IMR-90 (cell line): ENCODE data around the gene FLT1. TPM values are rescaled to one million over a fixed set of nuclear protein-coding genes. Genes with fewer than 3 reads are reported as not detected.
A peak's percentile ranks its signal among the peaks of the same experiment; 100 is the strongest.

Experiments used
- ATAC-seq: fragments of 200-7000 bp; cut with Tn5 transposase; 2 replicates; pipeline ENCODE4 v1.9.1; 2020; ENCODE audit warnings: low read depth, mild to moderate bottlenecking, moderate library complexity
- BruUV-seq: library from RNA; stranded (reverse); fragments of 400-500 nt; replicated peaks from 2 replicates; lab custom pipeline; 2021; lab: Mats Ljungman, UMichigan
- CTCF ChIA-PET: fragments of 300-600 bp; formaldehyde crosslinking; extraction: SDS; loops from one replicate; lab custom pipeline; 2021; ENCODE audit warnings: antibody characterized with exemption; lab: Yijun Ruan, JAX
- POLR2A ChIA-PET: fragments of 300-600 bp; sonication (Branson Sonifier 250); formaldehyde crosslinking; loops from one replicate; lab custom pipeline; 2022; ENCODE audit warnings: antibody characterized with exemption; ENCODE audit not compliant: unreplicated experiment; lab: Charles Lee
- DNase-seq: peaks from one replicate; pipeline ENCODE4 v3.0.0; 2013
- H2AFZ ChIP-seq: replicated peaks from 2 replicates; pipeline ENCODE3; 2013; ENCODE audit warnings: low read length, mild to moderate bottlenecking; ENCODE audit not compliant: poor library complexity
- H2AK5ac ChIP-seq: 2 replicates; pipeline ENCODE4 v1.6.1; 2013; ENCODE audit warnings: low read depth, low read length, inconsistent platforms
- H2AK9ac ChIP-seq: replicated peaks from 2 replicates; pipeline ENCODE3; 2013; ENCODE audit warnings: mild to moderate bottlenecking, low read depth, low read length, moderate library complexity; ENCODE audit not compliant: poor library complexity
- H2BK120ac ChIP-seq: 2 replicates; pipeline ENCODE4 v1.6.1; 2013; ENCODE audit warnings: low read depth, low read length, inconsistent platforms
- H2BK15ac ChIP-seq: 3 replicates; pipeline ENCODE4 v1.6.1; 2013; ENCODE audit warnings: low read depth, low read length, inconsistent platforms
- H2BK20ac ChIP-seq: 2 replicates; pipeline ENCODE4 v1.6.1; 2013; ENCODE audit warnings: low read depth, mild to moderate bottlenecking, inconsistent platforms, low read length, moderate library complexity
- H2BK5ac ChIP-seq: 2 replicates; pipeline ENCODE4 v1.6.1; 2013; ENCODE audit warnings: mild to moderate bottlenecking, low read depth, low read length, inconsistent platforms; ENCODE audit not compliant: poor library complexity, severe bottlenecking
- H3K14ac ChIP-seq: replicated peaks from 2 replicates; pipeline ENCODE4 v1.6.1; 2013; ENCODE audit warnings: low read depth, low read length, inconsistent platforms
- H3K18ac ChIP-seq: 2 replicates; pipeline ENCODE4 v1.6.1; 2013; ENCODE audit warnings: low read depth, low read length, control low read depth
- H3K23ac ChIP-seq: 2 replicates; pipeline ENCODE4 v1.6.1; 2013; ENCODE audit warnings: low read depth, low read length, inconsistent platforms
- H3K27ac ChIP-seq: 2 replicates; pipeline ENCODE4 v1.5.1; 2013; ENCODE audit warnings: mild to moderate bottlenecking, control low read depth, low read length; ENCODE audit not compliant: insufficient read depth
- H3K27me3 ChIP-seq: 2 replicates; pipeline ENCODE4 v1.6.1; 2013; ENCODE audit warnings: low read length; ENCODE audit not compliant: control insufficient read depth, insufficient read depth
- H3K36me3 ChIP-seq: 2 replicates; pipeline ENCODE4 v1.6.1; 2013; ENCODE audit warnings: low read length, mixed read lengths; ENCODE audit not compliant: control insufficient read depth, insufficient read depth
- H3K4ac ChIP-seq: 2 replicates; pipeline ENCODE4 v1.6.1; 2013; ENCODE audit warnings: low read depth, low read length, inconsistent platforms
- H3K4me1 ChIP-seq: 2 replicates; pipeline ENCODE4 v1.6.1; 2013; ENCODE audit warnings: low read length, mixed read lengths; ENCODE audit not compliant: control insufficient read depth, insufficient read depth
- H3K4me2 ChIP-seq: 2 replicates; pipeline ENCODE4 v1.6.1; 2013; ENCODE audit warnings: low read depth, mild to moderate bottlenecking, control low read depth, low read length, moderate library complexity
- H3K4me3 ChIP-seq: 2 replicates; pipeline ENCODE4 v1.5.1; 2013; ENCODE audit warnings: low read depth, mild to moderate bottlenecking, control low read depth, low read length, moderate library complexity; ENCODE audit not compliant: insufficient read depth
- H3K56ac ChIP-seq: 2 replicates; pipeline ENCODE4 v1.6.1; 2013; ENCODE audit warnings: low read length, inconsistent platforms; ENCODE audit not compliant: insufficient read depth; ENCODE audit errors: extremely low read depth
- H3K79me1 ChIP-seq, 2 experiments: 2 replicates each; pipeline ENCODE4 v1.6.1; 2013; ENCODE audit warnings: low read length in 2 of 2, inconsistent platforms in 1 of 2, low read depth in 1 of 2
- H3K9ac ChIP-seq: 2 replicates; pipeline ENCODE4 v1.6.1; 2013; ENCODE audit warnings: low read depth, low read length, control low read depth
- H3K9me1 ChIP-seq: 2 replicates; pipeline ENCODE4 v1.6.1; 2013; ENCODE audit warnings: low read length, inconsistent platforms; ENCODE audit not compliant: insufficient read depth
- H3K9me3 ChIP-seq: 2 replicates; pipeline ENCODE4 v1.6.1; 2013; ENCODE audit warnings: low read length; ENCODE audit not compliant: control insufficient read depth, insufficient read depth
- H4K20me1 ChIP-seq: 2 replicates; pipeline ENCODE4 v1.6.1; 2013; ENCODE audit warnings: low read length, inconsistent platforms; ENCODE audit not compliant: insufficient read depth
- H4K5ac ChIP-seq: 2 replicates; pipeline ENCODE4 v1.6.1; 2013; ENCODE audit warnings: mild to moderate bottlenecking, low read depth, low read length, control low read depth
- H4K8ac ChIP-seq, 2 experiments: 2 replicates each; pipeline ENCODE4 v1.6.1; 2013; ENCODE audit warnings: low read depth in 2 of 2, low read length in 2 of 2, control low read depth in 1 of 2, inconsistent platforms in 1 of 2
- H4K91ac ChIP-seq: 2 replicates; pipeline ENCODE4 v1.6.1; 2013; ENCODE audit warnings: low read depth, low read length, inconsistent platforms; ENCODE audit not compliant: insufficient read depth
- BHLHE40 ChIP-seq: fragments of 150-350 bp; IDR thresholded peaks from 2 replicates; pipeline ENCODE4 v1.6.1; 2016; ENCODE audit warnings: mild to moderate bottlenecking, low read depth, low read length
- MAFK ChIP-seq: IDR thresholded peaks from 2 replicates; pipeline ENCODE4 v1.6.1; 2012; ENCODE audit warnings: low read depth, low read length, improper control_type of control experiment
- MAZ ChIP-seq: IDR thresholded peaks from 2 replicates; pipeline ENCODE4 v1.6.1; 2012; ENCODE audit warnings: low read depth, mild to moderate bottlenecking, low read length, improper control_type of control experiment, moderate library complexity, borderline replicate concordance
- MXI1 ChIP-seq: IDR thresholded peaks from 2 replicates; pipeline ENCODE4 v1.6.1; 2012; ENCODE audit warnings: low read depth, mild to moderate bottlenecking, low read length, moderate library complexity, borderline replicate concordance
- POLR2A ChIP-seq: IDR thresholded peaks from 2 replicates; pipeline ENCODE4 v1.6.1; 2012; ENCODE audit warnings: mild to moderate bottlenecking, low read depth, low read length
- SMC3 ChIP-seq: fragments of 150-350 bp; IDR thresholded peaks from 2 replicates; pipeline ENCODE4 v1.6.1; 2016; ENCODE audit warnings: low read depth, mild to moderate bottlenecking, antibody characterized with exemption, low read length, moderate library complexity
- WGBS, 2 experiments: methylation state at CpG; one replicate each; pipeline versions ENCODE4 v1.1.5 to v1.1.7; 2013; ENCODE audit warnings: missing lambda C conversion rate in 2 of 2; ENCODE audit not compliant: insufficient read length in 1 of 2; ENCODE audit errors: extremely low coverage in 2 of 2; 5-methylcytosine and 5-hydroxymethylcytosine counted together
- dilution Hi-C: fragments of 300-500 bp; cut with HindIII; formaldehyde crosslinking; loops from one replicate; pipeline ENCODE4 v1.14.3; 2018; ENCODE audit warnings: low sequenced_read_pairs; ENCODE audit not compliant: unreplicated experiment
- in situ Hi-C: fragments of 300-500 bp; cut with MboI; formaldehyde crosslinking; loops from 3 replicates; pipeline ENCODE4 v1.14.3; 2019; ENCODE audit warnings: low sequenced_read_pairs, inconsistent platforms, mixed read lengths
- intact Hi-C: fragments of 100-400 bp; cut with micrococcal nuclease; formaldehyde crosslinking; loops from 2 replicates; pipeline ENCODE4 v1.10.0; 2022
- polyA plus RNA-seq, 3 experiments: library from polyadenylated mRNA; depleted of rRNA; stranded (reverse); fragments of >200 nt; gene quantifications; 2 replicates each; pipeline ENCODE4 v1.2.3, GENCODE V29; 2012; ENCODE audit warnings: low replicate concordance in 1 of 3
- total RNA-seq: library from RNA; depleted of rRNA; stranded (reverse); fragments of >200 nt; gene quantifications from 2 replicates; pipeline ENCODE4 v1.2.3, GENCODE V29; 2012
- TF ChIP-seq, protein P1 (sequence below): fragments of 150-350 bp; IDR thresholded peaks from 2 replicates; pipeline ENCODE4 v1.6.1; 2016; ENCODE audit warnings: low read depth, mild to moderate bottlenecking, low read length, moderate library complexity, borderline replicate concordance

The FLT1 gene
- total and polyA plus RNA-seq, 2 of the 4 experiments (the other 2 are of a cell fraction) = 4.5 to 10.4 TPM

DNA sequence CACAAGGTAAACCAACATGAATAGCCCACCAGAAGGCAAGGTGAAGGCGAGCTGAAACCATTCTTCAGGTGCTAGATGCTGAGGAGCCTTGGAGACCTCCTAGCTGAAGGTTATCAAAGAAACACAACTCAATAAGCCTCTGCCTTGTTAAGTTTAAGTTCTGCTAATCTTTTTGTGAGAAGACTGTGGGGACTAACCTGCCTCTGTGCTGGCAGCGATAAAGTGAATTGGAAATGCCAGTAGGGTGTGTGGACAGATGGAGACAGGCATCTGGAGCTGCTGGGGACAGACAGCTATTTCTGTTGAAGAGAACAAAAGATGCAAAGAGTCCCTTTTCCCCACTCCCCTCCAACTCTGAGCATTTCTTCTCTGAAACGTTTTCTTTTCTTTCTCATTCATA, 33.5 kb upstream of the FLT1 start:
- Histone ChIP-seq H3K27me3 (peaks cover 3% of the 10 kb centered on the region; the same call in 1 of the 2 replicates), H4K20me1 (no peaks in the 10 kb centered on the region), H3K23ac (no peak overlapping the region), H3K79me1 (peaks cover 0 to 5% of the 10 kb centered on the region in 2 experiments; a peak in 2 of 4 replicates), H3K36me3 (no peaks in the 10 kb centered on the region), H3K14ac (no peak overlapping the region), H4K8ac (no peak overlapping the region), H3K4me1 (peaks cover 11% of the 10 kb centered on the region), H2BK120ac (no peak overlapping the region), H2BK15ac (no peak overlapping the region), H2AFZ (no peak overlapping the region), H3K9me1 (peaks cover 8% of the 10 kb centered on the region), H3K18ac (no peak overlapping the region), H2BK5ac (no peak overlapping the region), H3K27ac (no peak overlapping the region), H2AK9ac (no peak overlapping the region), H2AK5ac (0 out of 2 replicates have a peak overlapping the region, but pooled peaks have one; percentile 62), H3K4ac (no peak overlapping the region), H3K56ac (no peak overlapping the region), H3K4me3 (no peak overlapping the region), H2BK20ac (no peak overlapping the region), H4K5ac (no peak overlapping the region), H3K4me2 (no peak overlapping the region), H4K91ac (no peak overlapping the region), H3K9me3 (no peaks in the 10 kb centered on the region), H3K9ac (no peak overlapping the region)
- WGBS, 2 experiments = no CpG with 5 or more reads among the region's 3 CpGs
- ChIA-PET POLR2A (no interaction called here), CTCF (interaction anchor here (0.9 kb wide), 1 partner anchor 23 kb away, joined by 3 read pairs; no protein-coding TSS in a partner anchor)
- intact Hi-C loops (no loop called here), dilution Hi-C loops (no loop called here), in situ Hi-C loops (no loop called here)
- no peak for DNase-seq
- TF ChIP-seq MAFK (no peak), MAZ (no peak), BHLHE40 (no peak), MXI1 (no peak), POLR2A (no peak), SMC3 (no peak)
- TF ChIP-seq, protein P1, sequence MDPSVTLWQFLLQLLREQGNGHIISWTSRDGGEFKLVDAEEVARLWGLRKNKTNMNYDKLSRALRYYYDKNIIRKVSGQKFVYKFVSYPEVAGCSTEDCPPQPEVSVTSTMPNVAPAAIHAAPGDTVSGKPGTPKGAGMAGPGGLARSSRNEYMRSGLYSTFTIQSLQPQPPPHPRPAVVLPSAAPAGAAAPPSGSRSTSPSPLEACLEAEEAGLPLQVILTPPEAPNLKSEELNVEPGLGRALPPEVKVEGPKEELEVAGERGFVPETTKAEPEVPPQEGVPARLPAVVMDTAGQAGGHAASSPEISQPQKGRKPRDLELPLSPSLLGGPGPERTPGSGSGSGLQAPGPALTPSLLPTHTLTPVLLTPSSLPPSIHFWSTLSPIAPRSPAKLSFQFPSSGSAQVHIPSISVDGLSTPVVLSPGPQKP = no peak
- no TSS peak for BruUV-seq
- ATAC-seq = no peak
